K562 (cell line): ENCODE results near the gene EPB41L4A. TPM values are rescaled to one million over a fixed set of nuclear protein-coding genes. Genes with fewer than 3 reads are reported as not detected.

Source experiments
- ATAC-seq: fragments of 200-7000 bp; cut with Tn5 transposase; 3 replicates; pipeline ENCODE4 v1.9.1; 2020; ENCODE audit warnings: moderate library complexity
- BruUV-seq: library from RNA; stranded (reverse); fragments of 400-500 nt; replicated peaks from 2 replicates; lab custom pipeline; 2021; lab: Mats Ljungman, UMichigan
- CTCF ChIA-PET: fragments of 300-600 bp; formaldehyde crosslinking; extraction: SDS; loops from one replicate; lab custom pipeline; 2021; ENCODE audit warnings: low intra/inter-chr PET ratio; lab: Yijun Ruan, JAX
- POLR2A ChIA-PET: fragments of 300-600, 350-650 bp; sonication (Branson Sonifier 250); formaldehyde crosslinking; extraction: SDS; loops from one replicate; lab custom pipeline; 2021; ENCODE audit warnings: antibody characterized with exemption, inconsistent platforms; lab: Yijun Ruan, JAX
- DNase-seq, 4 experiments: peaks; one replicate each; pipeline versions ENCODE4 v3.0.0 to v3.0.0-alpha.2; 2011 to 2018; ENCODE audit warnings: low spot score in 3 of 4, mixed read lengths in 3 of 4; ENCODE audit errors: extremely low read depth in 1 of 4
- FAIRE-seq: peaks from 2 replicates; lab custom pipeline; 2011; peaks lifted over from hg19 to GRCh38; lab: Jason Lieb, UNC
- H2AFZ ChIP-seq: 2 replicates; pipeline ENCODE4 v1.6.0; 2011; ENCODE audit warnings: low read depth, low read length, control low read depth, inconsistent platforms
- H3K27ac ChIP-seq: fragments of 200-600 bp; 3 replicates; pipeline ENCODE4 v1.8.0; 2011; ENCODE audit warnings: low read depth, mild to moderate bottlenecking, control low read depth, inconsistent platforms, low read length, moderate library complexity, mixed read lengths; ENCODE audit errors: extremely low read depth
- H3K27me3 ChIP-seq, 2 experiments: fragments of 300-600 bp in 1 of 2; 2 replicates in 1 of 2; 3 replicates in 1 of 2; pipeline versions ENCODE4 v1.6.0 to v1.8.0; 2011; ENCODE audit warnings: inconsistent platforms in 2 of 2, low read length in 2 of 2, mild to moderate bottlenecking in 1 of 2, mixed read lengths in 1 of 2, moderate library complexity in 1 of 2; ENCODE audit not compliant: control insufficient read depth in 2 of 2, insufficient read depth in 2 of 2
- H3K36me3 ChIP-seq: fragments of 300-600 bp; 3 replicates; pipeline ENCODE4 v1.8.0; 2011; ENCODE audit warnings: mild to moderate bottlenecking, low read length, inconsistent platforms; ENCODE audit not compliant: control insufficient read depth, insufficient read depth
- H3K4me1 ChIP-seq, 2 experiments: fragments of 200-600 bp in 1 of 2; replicated peaks in 1 of 2; 2 replicates in 1 of 2; 3 replicates in 1 of 2; pipeline versions ENCODE4 v1.5.1 to v1.8.0; 2011; ENCODE audit warnings: inconsistent platforms in 2 of 2, low read length in 2 of 2, mild to moderate bottlenecking in 1 of 2, mixed read lengths in 1 of 2, moderate library complexity in 1 of 2; ENCODE audit not compliant: control insufficient read depth in 2 of 2, insufficient read depth in 2 of 2
- H3K4me2 ChIP-seq: 2 replicates; pipeline ENCODE4 v1.6.1; 2011; ENCODE audit warnings: low read length, control low read depth, inconsistent platforms, mixed read lengths; ENCODE audit not compliant: insufficient read depth
- H3K4me3 ChIP-seq: fragments of 200-600 bp; sonication (generic), shearing (Covaris generic); 2 replicates; pipeline ENCODE4 v1.5.1; 2016; ENCODE audit warnings: control low read depth, inconsistent platforms
- H3K79me2 ChIP-seq: fragments of 200-600 bp; 3 replicates; pipeline ENCODE4 v1.8.0; 2011; ENCODE audit warnings: low read length, inconsistent platforms; ENCODE audit not compliant: control insufficient read depth, insufficient read depth
- H3K9ac ChIP-seq, 2 experiments: 2 replicates each; pipeline versions ENCODE4 v1.6.0 to v1.6.1; 2011; ENCODE audit warnings: low read depth in 2 of 2, low read length in 2 of 2, control low read depth in 1 of 2, inconsistent platforms in 1 of 2, mild to moderate bottlenecking in 1 of 2, mixed read lengths in 1 of 2; ENCODE audit not compliant: insufficient read depth in 1 of 2
- H3K9me1 ChIP-seq: one replicate; pipeline ENCODE4 v1.6.0; 2011; ENCODE audit warnings: inconsistent platforms, mild to moderate bottlenecking, low read length, moderate library complexity; ENCODE audit not compliant: control insufficient read depth, insufficient read depth
- H3K9me3 ChIP-seq: replicated peaks from 2 replicates; pipeline ENCODE4 v1.5.1; 2011; ENCODE audit warnings: low read depth, low read length, inconsistent platforms; ENCODE audit not compliant: control insufficient read depth, insufficient read depth
- H4K20me1 ChIP-seq: replicated peaks from 2 replicates; pipeline ENCODE4 v1.6.1; 2011; ENCODE audit warnings: low read length, inconsistent platforms, mixed read lengths; ENCODE audit not compliant: control insufficient read depth, insufficient read depth
- SOX6 ChIP-seq: fragments of 450-650 bp; IDR thresholded peaks from 2 replicates; pipeline ENCODE4 v1.6.1; 2014; ENCODE audit warnings: mild to moderate bottlenecking
- TAF7 ChIP-seq: fragments of 450-650 bp; IDR thresholded peaks from 2 replicates; pipeline ENCODE4 v1.6.1; 2016; ENCODE audit warnings: missing genetic modification characterization, missing compliant biosample characterization
- TRIM25 ChIP-seq: fragments of 450-650 bp; IDR thresholded peaks from 2 replicates; pipeline ENCODE4 v1.7.0; 2016; ENCODE audit warnings: borderline replicate concordance
- WGBS: fragments of 100-300 bp; shearing (Covaris generic); methylation state at CpG from one replicate; pipeline ENCODE4 v1.1.6; 2016; ENCODE audit warnings: low coverage, mixed read lengths; ENCODE audit not compliant: insufficient coverage; ENCODE audit errors: missing lambda C conversion rate; 5-methylcytosine and 5-hydroxymethylcytosine counted together
- in situ Hi-C: fragments of 300-500 bp; cut with MboI; formaldehyde crosslinking; loops from 4 replicates; pipeline ENCODE4 v1.15.0; 2018; ENCODE audit warnings: inconsistent platforms, mixed read lengths
- intact Hi-C: fragments of 100-400 bp; cut with micrococcal nuclease; formaldehyde crosslinking; loops from 2 replicates; pipeline ENCODE4 v1.14.2; 2022
- polyA plus RNA-seq, 8 experiments: library from polyadenylated mRNA; depleted of rRNA in 4 of 8; stranded (reverse) in 5 of 8; unstranded in 3 of 8; fragments of >200 nt; fragmentation: Nextera tagmentation in 2 of 8; fragmentation: Illumina TruSeq in 1 of 8; extraction: Ambion mirVana in 2 of 8; extraction: Trizol in 1 of 8; gene quantifications; 2 replicates each; pipeline versions ENCODE4 v1.2.1 to v1.2.3, GENCODE V29; 2011 to 2014; ENCODE audit warnings: inconsistent platforms in 1 of 8, missing spikeins in 1 of 8
- total RNA-seq, 7 experiments: library from RNA; depleted of rRNA in 6 of 7; stranded (reverse); fragments of >200 nt in 6 of 7; fragmentation: Illumina TruSeq in 2 of 7; extraction: Trizol in 2 of 7; gene quantifications; 2 replicates each; pipeline versions ENCODE4 v1.2.1 to v1.2.3, GENCODE V29; 2011 to 2021; ENCODE audit warnings: low replicate concordance in 1 of 7

The EPB41L4A gene
- total and polyA plus RNA-seq, 9 of the 15 experiments (the other 6 are each of a cell fraction or from before 2014, with no cell fraction given): 0.04 to 0.35 (median 0.12) TPM; not detected in 3

GRCh38 chr5:112283943-112284929, 134.8 kb downstream of the EPB41L4A start (continued):
- TF ChIP-seq TRIM25: no peak

- H3K9me1 ChIP-seq: no peaks in the 10 kb centered on the region
- BruUV-seq: no TSS peak
Measured at GRCh38 chr5:112283034-112283582, 136.0 kb downstream of the EPB41L4A start.

More at GRCh38 chr5:112283034-112283582, 136.0 kb downstream of the EPB41L4A start:
- Histone ChIP-seq H3K27ac (no peak overlapping the region), H3K4me3 (no peak overlapping the region), H3K9ac (no peak overlapping the region), H4K20me1 (no peaks in the 10 kb centered on the region), H3K4me1 (no peaks in the 10 kb centered on the region), H3K4me2 (no peak overlapping the region), H3K9me3 (no peaks in the 10 kb centered on the region), H3K79me2 (no peaks in the 10 kb centered on the region), H3K27me3 (no peaks in the 10 kb centered on the region; a peak in 1 of 5 replicates), H3K36me3 (no peaks in the 10 kb centered on the region), H2AFZ (no peak overlapping the region)
- intact Hi-C loops: no loop called here
- POLR2A ChIA-PET: no interaction called here
- in situ Hi-C loops: no loop called here
- TF ChIP-seq TAF7 (tag) (no peak), SOX6 (no peak)
- DNase-seq: no peak
- WGBS: 0% methylated on average over 3 of the region's 3 CpGs
- CTCF ChIA-PET: no interaction called here
- ATAC-seq: no peak
- no peak for FAIRE-seq
